DMS79 (cell line): ENCODE data around the gene RSPRY1.
"Not testable (repeated sequence)": the region's sequence is repeated elsewhere in the genome, so short reads cannot be mapped to it uniquely, and the experiment has no call there.

ENCODE experiments used
- DNase-seq: peaks from one replicate; lab custom pipeline; 2025; lab: John Stamatoyannopoulos, UW

The RSPRY1 gene

DNA sequence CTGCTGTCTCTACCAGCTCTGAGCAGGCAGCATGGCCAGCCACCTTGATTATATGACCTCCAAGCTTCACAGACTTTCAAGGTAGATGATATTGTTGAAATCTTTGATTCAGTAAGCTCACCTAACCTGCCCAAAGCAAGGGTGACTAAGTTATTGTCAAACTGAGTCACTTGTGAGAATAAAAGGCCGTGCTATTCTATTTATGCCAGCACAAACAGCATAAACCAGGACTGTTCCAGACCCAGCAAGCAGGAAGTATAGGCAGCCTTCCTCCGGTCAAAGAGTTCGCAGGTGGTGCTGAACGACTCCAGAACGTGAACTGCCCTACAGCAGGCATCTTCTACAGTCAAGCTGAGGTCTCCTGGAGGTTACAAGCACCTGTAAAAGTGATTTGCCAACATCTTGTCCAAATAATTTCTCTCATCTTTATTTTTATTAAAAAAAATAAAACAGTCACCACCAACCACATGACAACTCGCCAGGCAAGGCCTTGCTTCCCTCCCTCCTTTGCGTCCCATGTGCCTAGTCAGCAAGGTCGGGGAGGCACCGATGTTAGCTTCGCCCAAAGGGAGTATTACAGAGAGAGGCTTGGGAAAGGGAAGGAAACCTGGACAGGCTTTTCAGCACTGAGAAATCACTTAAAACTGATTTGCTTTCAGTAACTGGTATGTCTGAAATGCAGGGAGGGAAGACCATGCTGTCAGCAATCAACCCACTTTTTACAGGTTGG, 69.7 kb downstream of the RSPRY1 start:
- DNase-seq: no peak

DNA sequence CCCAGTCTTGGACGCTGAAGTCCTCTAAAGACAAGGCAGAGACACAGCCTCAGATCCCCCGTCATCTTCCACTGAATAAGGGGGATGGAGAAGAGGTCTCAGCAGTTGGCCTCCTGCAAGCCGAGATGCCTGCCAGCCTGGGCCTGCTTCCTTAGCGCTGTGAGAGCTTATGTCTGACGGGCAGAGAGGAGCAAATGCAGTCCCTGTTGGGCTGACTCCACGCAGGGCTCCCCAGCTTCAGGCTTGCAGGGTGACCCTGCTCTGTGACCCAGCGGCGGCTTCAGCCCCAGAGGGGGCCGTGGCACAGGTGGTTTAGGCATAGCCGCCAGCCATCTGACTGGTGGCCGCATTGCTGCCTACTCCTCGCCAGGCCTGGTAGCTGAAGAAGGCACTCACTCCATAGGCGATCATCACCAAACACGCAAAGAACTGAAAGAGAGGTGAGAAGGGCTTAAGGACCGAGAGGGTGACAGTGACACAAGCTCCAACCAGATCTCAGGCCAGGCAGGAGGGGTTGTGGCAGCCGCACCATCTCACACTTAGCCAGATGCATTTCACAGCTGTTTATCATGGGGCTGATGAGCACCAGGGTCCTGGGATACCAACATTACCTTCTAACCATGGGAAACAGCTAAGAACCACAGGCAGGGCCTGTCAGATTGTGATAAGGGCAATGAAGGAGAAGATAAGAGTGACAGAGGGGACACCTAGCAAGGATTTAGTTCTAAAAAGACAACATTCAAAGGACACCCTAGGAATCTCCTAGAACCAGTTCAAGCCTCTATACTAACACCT, 70.7 kb downstream of the RSPRY1 start:
- no peak for DNase-seq

DNA sequence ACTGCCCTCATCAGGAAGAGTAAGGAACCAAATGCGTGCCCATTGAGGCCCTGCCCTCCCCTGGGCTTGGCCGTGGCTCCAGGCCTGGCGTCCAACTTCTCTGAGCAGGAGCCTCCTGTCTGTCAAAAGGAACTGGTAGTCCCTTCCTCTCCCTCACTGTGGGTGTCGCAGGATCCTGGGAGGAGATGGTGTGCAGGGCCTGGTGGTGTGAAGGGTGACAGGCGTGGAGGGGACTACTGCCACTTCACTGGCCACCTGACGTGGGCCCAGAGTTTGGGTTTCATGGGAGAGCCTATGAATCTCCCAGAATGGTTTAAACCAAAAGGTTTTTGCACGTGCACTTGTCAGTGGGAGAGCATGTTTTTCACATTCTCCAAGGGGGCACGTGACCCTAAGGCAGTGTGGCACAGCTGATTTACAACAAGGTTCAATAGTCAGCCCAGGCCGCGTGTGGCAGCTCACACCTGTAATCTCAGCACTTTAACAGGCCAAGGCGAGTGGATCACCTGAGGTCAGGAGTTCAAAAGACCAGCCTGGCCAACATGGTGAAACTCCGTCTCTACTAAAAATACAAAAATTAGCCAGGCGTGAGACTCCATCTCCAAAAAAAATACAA, 71.4 kb downstream of the RSPRY1 start:
- no peak for DNase-seq

DNA sequence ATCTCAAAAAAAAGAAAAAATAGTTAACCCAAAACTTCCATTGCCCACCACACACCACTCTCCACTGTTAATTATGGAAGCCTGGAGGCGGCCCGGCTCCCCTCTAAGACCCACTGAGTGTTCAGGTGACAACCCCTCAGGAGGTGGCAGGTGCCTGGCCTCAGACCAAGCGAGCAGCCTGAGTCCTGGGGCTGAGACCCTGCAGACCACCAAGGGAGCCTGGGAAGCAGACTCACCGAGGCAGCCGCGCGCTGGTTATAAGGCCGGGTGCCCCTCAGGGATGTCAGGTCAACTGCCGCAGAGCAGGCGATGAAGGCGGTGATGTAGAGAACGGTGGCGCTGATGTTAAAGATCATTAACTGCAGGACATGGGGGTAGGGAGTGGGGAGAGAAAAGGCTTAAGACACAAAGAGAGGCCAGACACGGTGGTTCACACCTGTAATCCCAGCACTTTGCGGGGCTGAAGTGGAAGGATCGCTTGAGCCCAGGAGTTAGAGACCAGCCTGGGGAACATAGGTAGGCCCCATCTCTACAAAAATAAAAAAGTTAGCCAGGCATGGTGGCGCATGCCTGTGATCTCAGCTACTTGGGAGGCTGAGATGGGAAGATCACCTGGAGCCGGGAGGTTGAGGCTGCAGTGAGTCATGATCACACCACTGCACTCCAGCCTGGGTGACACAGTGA, 72.2 kb downstream of the RSPRY1 start:
- no peak for DNase-seq

DNA sequence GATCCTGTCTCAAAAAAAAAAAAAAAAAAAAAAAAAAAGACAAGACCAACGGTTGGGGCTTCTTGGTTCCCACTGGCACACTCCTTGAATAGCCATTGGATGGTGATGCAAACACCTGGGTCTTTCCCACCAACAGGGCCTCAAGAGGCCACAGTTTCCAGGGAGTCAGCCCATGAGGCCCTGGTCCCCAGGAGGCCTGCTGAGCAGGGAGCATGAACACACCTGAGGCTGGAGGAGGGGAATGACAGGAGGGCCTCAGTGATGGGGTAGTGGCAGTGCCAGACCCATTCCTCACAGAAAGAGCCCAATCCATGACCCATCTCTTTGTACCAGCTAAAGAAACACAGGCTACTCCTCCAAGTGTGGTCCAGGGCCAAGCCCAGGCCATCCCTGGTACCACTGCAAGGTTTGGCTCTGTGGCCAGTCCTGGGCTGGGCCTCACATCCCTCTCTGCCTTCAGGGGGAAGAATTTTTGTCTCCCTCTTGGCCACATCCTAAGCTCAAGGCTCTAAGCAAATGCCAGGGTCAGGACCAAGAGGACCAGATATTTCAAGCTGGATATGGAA, 72.9 kb downstream of the RSPRY1 start:
- no peak for DNase-seq

DNA sequence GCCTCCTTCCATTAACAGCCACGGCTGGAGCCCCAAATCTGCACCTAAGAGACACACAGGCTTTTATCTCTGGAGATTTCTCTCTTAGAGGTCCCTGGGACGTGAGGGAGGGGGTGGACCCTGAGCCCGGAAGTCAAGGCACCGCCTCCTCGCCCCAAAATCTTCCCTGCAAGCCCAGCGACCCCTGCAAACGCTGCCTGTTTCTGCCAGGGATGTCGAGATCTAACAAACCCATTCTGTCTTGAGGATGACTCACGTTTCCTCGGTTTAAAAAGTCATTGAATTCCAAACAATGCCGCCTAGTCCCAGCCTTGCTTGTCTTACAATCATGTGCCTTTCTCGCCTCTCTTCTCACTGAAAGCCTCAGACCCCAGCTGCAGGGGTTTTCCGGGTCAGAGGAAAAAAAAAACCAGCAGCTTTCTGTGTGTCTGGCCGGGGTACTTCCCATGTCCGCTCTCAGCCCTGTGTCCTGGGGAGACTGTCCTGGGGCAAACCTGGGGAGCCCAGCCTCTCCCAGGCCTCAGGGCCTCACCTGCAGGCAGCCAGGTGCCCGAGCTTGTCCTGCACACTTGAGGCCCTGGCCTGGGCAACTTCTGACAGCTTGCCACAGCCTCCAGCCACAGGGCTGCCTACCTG, 74.3 kb downstream of the RSPRY1 start:
- DNase-seq: no peak

DNA sequence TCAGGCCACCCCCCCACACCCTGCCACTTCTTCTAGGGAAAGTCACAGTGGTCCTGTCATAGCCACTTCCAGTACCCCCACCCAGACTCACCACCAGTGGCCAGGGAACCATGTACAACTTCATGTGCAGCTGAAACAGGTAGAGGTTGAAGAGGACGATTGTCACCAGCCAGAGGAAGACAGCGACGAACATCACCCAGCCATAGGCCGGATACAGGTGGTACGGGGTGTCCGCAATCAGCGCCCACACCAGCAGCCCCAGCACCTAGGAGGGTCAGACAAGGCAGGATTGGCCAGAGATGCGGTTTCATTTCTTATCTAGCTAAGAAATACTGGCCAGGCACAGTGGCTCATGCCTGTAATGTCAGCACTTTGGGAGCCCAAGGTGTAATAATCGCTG, 75.7 kb downstream of the RSPRY1 start:
- DNase-seq: no peak

DNA sequence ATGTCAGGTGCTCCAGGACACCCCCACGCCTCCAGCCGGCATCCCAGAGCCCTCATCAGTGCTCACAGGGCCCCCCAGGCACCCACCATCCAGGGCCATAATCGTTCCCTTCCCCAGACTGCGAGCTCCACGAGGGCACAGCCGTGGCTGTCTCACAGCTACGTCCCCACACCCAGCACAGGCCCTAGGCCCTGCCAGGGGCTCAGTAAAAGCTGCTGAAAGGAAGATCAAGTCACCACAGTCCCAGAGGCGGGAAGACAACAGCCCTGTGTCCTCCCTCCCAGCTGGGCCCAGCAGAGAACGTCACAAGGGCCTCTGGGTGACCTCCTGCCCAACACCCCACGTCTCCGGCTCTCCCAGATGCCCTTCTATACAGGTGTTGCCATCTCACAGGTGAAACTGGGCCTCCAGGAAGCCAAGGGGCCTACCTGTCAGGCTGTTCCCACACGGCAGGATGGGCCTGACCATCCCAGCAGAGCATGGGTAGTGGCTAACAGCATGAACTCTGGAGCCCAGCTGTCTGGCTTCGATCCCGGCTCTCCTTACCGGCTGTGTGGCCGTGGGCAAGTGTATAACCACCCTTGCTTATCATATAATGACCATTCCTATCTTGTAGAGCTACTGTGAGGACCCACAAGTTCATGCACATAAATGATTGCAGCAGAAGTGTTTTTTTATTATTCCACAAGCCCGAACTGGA, 76.9 kb downstream of the RSPRY1 start:
- no peak for DNase-seq

DNA sequence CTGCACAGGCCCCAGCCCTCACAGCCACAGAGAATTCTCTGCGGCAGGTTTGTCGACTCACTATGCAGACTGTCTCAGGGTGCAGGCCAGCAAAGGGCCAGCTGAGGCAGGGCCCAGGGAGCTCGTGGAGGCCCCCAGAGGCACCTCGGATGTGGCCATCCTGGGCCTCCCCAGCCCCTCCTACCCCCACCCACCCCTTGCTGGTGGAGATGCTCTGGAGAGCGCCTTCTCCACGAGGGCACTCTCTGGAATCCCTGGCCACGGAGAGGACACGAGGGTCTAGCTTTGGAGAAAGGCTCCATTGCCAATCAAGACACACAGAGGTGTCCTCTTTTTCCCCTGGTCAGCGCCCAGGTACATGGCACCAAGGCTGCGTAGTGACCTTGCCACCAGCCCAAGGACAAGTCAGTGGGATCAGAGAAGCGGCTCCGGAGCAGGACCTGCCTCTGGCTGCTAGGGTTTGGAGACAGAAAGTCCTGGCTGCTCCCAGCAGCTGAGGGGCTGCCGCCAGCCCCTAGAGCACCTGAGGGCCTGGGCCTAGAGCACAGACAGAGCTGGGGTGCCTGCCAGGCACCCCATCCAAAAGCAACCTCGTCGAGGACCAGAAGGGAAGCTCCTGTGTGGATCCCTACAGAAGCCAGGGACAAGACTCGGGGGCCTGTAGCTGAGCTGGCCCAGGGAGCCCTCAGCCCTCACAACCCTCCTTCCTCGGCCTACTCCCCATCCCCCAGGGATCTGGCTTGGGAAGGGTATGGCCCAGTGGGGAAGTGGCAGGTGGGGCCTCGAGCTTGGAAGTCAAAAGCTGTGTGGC, 77.6 kb downstream of the RSPRY1 start:
- no peak for DNase-seq

DNA sequence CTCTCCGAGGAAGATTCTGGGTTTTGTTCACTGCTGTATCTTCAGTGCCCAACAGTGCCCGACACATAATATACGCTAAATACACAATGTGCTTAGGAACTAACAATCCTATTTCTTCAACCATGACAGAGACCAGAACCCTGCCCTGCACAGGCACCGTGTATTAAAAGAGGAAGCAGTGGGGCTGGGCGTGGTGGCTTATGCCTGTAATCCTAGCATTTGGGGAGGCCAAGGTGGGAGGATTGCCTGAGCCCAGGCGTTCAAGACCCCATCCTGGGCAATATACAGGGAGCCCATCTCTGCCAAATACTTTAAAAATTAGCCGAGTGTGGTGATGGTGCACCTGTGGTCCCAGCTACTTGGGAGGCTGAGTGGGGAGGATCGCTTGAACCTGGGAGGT, 78.3 kb downstream of the RSPRY1 start:
- DNase-seq: no peak

DNA sequence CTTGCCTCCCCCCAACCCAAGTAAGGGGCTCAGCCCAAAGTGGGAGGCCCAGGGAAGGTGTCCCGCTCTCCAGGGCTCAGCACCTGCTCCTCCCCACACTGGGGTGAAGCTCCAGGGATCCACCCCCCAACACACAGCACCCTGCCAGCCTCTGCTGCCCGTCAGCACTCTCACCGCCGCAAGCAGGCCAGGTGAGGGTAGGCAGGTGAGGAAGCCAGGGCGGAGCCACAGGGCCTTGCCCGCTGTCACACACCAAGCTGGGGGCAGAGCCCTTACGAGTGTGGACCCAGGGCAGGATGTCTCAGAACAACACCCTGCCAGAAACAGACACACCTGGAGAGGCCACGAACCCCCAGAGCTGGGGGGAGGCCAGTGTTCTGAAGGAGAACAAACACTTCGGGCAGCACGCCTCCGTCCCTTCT, 78.8 kb downstream of the RSPRY1 start:
- DNase-seq: no peak

DNA sequence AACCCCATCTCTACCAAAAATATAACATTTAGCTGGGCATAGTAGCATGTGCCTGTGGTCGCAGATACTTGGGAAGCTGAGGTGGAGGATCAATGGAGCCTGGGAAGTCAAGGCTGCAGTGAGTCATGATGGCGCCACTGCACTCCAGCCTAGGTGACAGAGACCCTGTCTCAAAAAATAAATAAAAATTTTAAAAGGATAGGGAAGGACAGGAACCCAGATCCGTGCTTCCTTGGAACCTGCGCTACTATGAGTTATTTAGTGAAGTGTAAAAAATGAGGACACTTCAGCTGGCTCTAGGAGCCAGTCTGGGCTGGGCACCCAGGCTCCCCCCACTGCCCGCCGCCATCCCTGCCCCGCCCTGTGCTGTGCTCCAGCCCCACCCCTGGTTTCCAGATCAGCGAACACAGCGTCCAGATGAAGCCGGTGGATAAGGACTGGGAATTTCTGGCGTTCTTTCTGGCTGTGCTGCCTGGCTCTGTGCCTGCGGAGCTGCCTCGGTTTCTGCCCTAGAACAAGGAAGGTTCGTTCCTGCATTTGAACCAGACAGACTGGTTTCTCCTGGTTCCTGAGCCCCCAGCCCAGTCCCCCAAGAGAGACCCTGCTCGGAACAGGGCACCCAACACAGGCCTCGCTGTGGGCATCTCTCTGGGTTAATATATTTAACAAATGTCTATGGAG, 79.9 kb downstream of the RSPRY1 start:
- DNase-seq: no peak

DNA sequence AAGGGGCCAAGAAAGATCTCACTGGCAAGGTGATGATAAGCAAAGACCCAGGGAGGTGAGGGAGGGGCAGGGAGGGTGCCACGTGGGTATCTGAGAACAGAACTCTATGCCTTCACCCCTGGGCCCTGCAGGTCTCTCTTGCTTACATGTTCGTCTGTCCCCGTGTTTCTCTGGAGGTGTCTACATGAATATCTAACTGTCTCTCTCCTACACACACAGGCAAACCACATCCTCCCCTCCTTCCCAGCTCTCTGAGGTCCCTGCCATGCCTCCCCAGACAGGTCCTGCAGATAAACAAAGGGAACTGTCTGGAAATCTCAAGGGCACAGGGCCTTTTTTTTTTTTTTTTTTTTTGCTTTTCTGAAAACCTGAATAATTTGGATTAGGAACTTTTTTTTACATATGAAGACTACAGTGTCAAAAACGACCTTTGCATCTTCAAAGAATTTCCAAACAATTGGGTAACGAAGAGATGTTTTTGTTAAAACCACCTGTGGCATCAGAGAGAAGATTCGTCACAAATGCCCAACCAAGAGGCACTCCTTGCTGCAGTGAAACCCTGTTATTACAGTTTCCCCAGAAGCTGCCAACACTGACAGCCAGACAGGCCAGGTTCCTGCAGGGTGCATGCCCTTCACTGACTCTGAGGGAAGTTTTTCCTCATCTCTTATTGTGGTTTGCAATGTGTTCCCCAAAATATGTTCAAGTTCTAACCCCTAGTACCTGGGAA, 80.6 kb downstream of the RSPRY1 start:
- no peak for DNase-seq

DNA sequence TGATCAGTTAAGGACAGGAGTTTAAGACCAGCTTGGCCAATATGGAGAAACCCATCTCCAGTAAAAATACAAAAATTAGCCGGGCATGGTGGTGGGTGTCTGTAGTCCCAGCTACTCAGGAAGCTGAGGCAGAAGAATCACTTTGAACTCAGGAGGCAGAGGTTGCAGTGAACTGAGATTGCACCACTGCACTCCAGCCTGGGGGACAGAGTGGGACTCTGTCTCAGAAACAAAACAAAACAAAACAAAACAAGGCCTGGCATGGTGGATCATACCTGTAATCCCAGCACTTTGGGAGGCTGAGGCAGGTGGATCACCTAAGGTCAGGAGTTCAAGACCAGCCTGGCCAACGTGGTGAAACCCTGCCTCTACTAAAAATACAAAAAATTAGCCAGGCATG, 81.2 kb downstream of the RSPRY1 start:
- DNase-seq: not testable (repeated sequence)

DNA sequence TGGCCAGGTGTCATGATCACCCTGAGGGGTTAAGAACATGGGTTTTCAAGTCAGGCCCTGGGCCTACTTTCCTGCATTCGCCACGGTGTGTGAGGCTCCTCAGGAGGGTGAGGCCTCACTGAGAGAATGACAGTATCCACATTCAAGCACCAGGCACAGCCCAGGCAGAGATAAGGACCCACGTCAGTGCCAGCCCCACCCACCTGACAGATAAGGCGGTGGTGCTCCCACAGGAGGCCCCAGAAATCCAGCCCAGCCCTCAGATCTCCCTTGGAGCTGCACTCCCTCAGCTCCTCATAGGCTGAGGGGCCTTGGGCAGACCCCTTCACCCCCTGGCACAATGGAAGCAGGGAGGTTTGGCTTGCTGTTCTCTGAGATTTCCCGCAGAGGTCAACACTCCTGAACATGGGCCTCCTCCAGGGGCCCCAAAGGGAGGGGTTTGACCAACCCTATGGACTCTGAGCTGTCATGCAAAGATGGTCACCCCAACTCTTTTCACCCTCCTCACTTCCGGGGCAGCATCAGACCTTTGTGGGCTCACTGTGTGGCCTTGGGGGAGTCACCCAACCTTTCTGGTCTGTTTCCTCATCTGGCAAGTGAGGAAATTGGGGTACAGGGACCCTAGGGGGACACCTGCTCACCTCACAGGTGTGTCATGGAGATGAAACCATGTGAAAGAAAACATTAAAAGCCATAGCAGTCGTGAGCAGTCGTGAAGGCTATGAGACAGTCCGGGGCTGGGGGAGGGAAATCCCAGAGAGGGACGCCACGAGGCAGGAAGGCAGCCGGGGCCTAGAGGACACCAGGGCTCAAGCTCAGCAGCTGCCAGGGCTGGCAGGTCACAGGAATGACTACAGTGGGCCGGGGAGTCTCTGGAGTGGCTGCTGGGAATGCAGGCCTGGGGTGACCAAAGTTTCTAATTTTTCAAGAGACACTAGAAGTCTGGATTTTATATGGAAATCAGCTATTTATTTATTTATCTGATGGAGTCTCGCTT, 83.0 kb downstream of the RSPRY1 start:
- no peak for DNase-seq

DNA sequence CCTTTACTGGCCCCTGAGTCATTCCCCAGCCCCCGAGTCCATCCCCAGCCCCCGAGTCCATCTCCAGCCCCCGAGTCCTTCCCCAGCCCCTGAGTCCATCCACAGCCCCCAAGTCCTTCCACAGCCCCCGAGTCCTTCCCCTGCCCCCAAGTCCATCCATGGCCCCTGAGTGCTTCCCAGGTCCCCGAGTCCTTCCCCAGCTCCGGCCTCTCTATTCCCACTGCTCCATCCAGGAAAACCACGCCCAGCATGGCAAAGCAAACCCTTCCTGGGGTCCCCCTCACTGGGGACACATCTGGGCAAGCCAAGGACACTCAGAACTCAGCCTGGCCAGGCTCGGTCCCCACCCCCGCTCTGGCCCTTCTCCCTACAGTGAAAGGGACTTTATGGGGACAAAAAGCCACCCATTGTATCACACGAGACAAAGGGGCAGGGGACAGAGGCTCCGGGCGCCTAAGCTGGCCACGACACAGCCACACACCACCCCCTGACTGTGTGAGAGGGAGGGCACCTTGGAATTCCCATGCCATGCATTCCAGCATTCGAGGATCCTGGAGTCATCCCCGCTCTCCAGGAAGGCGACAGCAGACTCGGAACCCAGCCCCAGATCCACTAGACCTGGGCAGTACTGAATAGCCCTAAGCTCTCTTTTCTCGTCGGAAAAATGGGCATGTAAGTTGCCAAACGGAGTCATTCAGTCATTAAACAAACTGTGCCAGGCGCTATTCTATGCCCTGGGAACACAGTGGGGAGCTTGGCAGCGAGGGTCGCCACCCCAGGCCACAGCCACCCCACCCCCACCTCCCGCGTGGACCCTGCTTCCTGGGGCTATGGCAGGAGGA, 84.3 kb downstream of the RSPRY1 start:
- DNase-seq: no peak

DNA sequence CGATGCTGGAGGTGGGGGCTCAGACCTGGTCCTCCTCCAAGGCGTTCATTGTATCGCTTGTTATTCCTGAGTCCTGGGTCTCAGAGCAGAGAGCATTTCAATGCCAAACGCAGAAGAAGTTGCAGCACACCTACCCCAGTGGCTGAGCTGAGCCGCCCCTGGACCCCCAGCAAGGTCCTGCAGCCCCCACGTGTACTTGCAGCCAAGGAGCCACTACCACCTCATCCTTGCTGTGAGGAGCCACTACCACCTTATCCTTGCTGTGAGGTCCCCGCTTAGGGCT, 84.9 kb downstream of the RSPRY1 start:
- no peak for DNase-seq
